Effector CD4-positive, alpha-beta T cell (primary cell): Measurements from ENCODE around the gene RANBP3.
"Not testable (repeated sequence)": the region's sequence is repeated elsewhere in the genome, so short reads cannot be mapped to it uniquely, and the experiment has no call there.

Experiments used
- DNase-seq: peaks from one replicate; pipeline ENCODE4 v3.0.0-alpha.2; 2020
- total RNA-seq: gene quantifications from one replicate; lab custom pipeline; 2026; lab: John Stamatoyannopoulos, UW

Gene RANBP3
- total RNA-seq, result 94.2 reads per million, percentile 81 among the genes with 10 or more reads in this experiment

GRCh38 chr19:5977785-5978605, at the start of gene RANBP3:
RANBP3 (minus strand) TSS chr19:5978140; CDS start chr19:5978082, 58 bp downstream.
- DNase-seq, result peak; percentile 98

- no peak for DNase-seq
These were observed 48.7 kb upstream of the RANBP3 start for GRCh38 chr19:6026390-6027227.

- DNase-seq, result not testable (repeated sequence)
These were observed 46.8 kb upstream of the RANBP3 start for GRCh38 chr19:6024756-6025155.

- DNase-seq, result no peak
These were observed 46.0 kb upstream of the RANBP3 start for GRCh38 chr19:6023936-6024335.

- no peak for DNase-seq
These were observed 45.2 kb upstream of the RANBP3 start for GRCh38 chr19:6023085-6023682.

GRCh38 chr19:6022570-6023064, 44.7 kb upstream of the RANBP3 start:
- no peak for DNase-seq

- DNase-seq, result peak; percentile 77
These were observed 44.1 kb upstream of the RANBP3 start for GRCh38 chr19:6021878-6022569.

GRCh38 chr19:6020972-6021805, 43.2 kb upstream of the RANBP3 start:
- DNase-seq, result no peak

GRCh38 chr19:6020166-6020882, 42.4 kb upstream of the RANBP3 start:
- no peak for DNase-seq

- no peak for DNase-seq
These were observed 40.8 kb upstream of the RANBP3 start for GRCh38 chr19:6018786-6019185.

GRCh38 chr19:6017576-6017975, 39.6 kb upstream of the RANBP3 start:
- no peak for DNase-seq

- DNase-seq, result no peak
These were observed 38.1 kb upstream of the RANBP3 start for GRCh38 chr19:6015841-6016545.

- DNase-seq, result no peak
These were observed 36.7 kb upstream of the RANBP3 start for GRCh38 chr19:6014551-6015135.

- DNase-seq, result no peak
These were observed 34.7 kb upstream of the RANBP3 start for GRCh38 chr19:6012426-6013170.

GRCh38 chr19:6011794-6012193, 33.9 kb upstream of the RANBP3 start:
- no peak for DNase-seq

- DNase-seq, result no peak
These were observed 33.3 kb upstream of the RANBP3 start for GRCh38 chr19:6011206-6011605.

- DNase-seq, result no peak
These were observed 32.2 kb upstream of the RANBP3 start for GRCh38 chr19:6010107-6010506.

GRCh38 chr19:6007866-6008265, 29.9 kb upstream of the RANBP3 start:
- DNase-seq, result no peak

- DNase-seq, result no peak
These were observed 29.0 kb upstream of the RANBP3 start for GRCh38 chr19:6006896-6007295.
